Measurements from ENCODE around the gene ACER3. TPM values are rescaled to one million over a fixed set of nuclear protein-coding genes. Genes with fewer than 3 reads are reported as not detected.

Gene ACER3
- total RNA-seq, 1 experiment from 2014 or later = 18.3 TPM

- DNase-seq (ENCODE audit: low spot score) = peak; percentile 18
Observed at GRCh38 chr11:77074205-77074604, 213.5 kb downstream of the ACER3 start.

GRCh38 chr11:77074626-77075221 is 214.0 kb downstream of the ACER3 start:
- DNase-seq (ENCODE audit: low spot score) = no peak

- DNase-seq (ENCODE audit: low spot score) = no peak
Observed at GRCh38 chr11:77075425-77075905, 214.7 kb downstream of the ACER3 start.

Other genes with a start within 250 kb of the ACER3 start
- not detected in 2 replicates for gene LRRC32, start 190.2 kb upstream of the ACER3 start, total RNA-seq (2014; rRNA removed; shearing (Covaris generic))
- 37.7 and 41.5 TPM in 2 replicates for gene TSKU, start 77.6 kb upstream of the ACER3 start, total RNA-seq (2014; rRNA removed; shearing (Covaris generic))
- not detected in 2 replicates for gene B3GNT6, start 173.5 kb downstream of the ACER3 start, total RNA-seq (2014; rRNA removed; shearing (Covaris generic))
- gene CAPN5, start 206.1 kb downstream of the ACER3 start, total RNA-seq (2014; rRNA removed; shearing (Covaris generic)) = 15.2 and 18.3 TPM in 2 replicates
- gene OMP, start 241.9 kb downstream of the ACER3 start, total RNA-seq (2014; rRNA removed; shearing (Covaris generic)) = not detected in 2 replicates

Measured in A172 (cell line).